Measurements from ENCODE around the gene CRYBA2. TPM values are rescaled to one million over a fixed set of nuclear protein-coding genes. Genes with fewer than 3 reads are reported as not detected.

Gene CRYBA2
- total RNA-seq, 1 experiment from 2014 or later, result 0.59 TPM

DNA sequence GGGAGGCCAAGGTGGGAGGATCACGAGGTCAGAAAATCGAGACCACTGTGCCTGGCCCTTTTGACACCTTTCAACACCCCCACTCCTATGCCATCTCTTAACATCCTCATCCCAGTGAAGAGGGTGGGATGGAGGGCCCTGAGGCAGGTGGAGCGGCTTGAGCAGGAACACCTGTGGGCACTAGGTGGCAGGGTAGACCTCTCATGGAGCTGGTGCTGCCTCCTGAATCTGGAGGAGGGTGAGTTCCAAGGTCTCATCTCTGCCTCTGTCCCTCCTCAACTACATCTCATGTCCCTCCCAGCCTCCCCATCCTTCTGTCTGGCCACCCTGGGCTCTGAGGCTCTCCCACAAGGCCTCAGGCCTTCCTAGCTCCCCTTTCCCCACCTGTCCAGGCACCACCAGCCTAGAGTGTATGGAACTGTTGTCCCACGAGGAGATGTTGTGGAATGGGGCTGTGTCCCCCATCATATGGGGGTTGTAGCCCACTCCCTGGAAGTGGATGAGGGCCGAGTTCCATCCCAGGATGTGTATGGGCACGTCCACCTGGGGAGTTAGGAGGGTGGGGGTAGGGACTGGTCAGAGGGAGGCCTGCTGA is 17.0 kb upstream of the CRYBA2 start:
- ChIA-PET POLR2A (interaction anchor here (1.0 kb wide), 1 partner anchor 17 kb away, joined by 3 read pairs; no protein-coding TSS in a partner anchor), CTCF (interaction anchor here (0.5 to 1.4 kb wide), 14 partner anchors 8 to 144 kb away, joined by 3 to 26 read pairs (median 4); no protein-coding TSS in a partner anchor)
- TF ChIP-seq CTCF (IDR thresholded peaks at IDR 0.05; ENCODE audit: insufficient read depth in 1 of 2, low read depth in 1 of 2, low read length in 1 of 2, severe bottlenecking in 1 of 2, unreplicated experiment in 1 of 2), result peak; percentile 66 to 83
- no peaks in the 10 kb centered on the region for H3K27me3 ChIP-seq (replicated peaks; ENCODE audit: control insufficient read depth, insufficient read depth, low read length)
- H3K9me3 ChIP-seq, result no peaks in the 10 kb centered on the region
- peaks cover 6% of the 10 kb centered on the region for H3K27me3 Mint-ChIP-seq (ENCODE audit: insufficient read depth, unreplicated experiment)
- BruUV-seq (replicated peaks), result no TSS peak
- no peaks in the 10 kb centered on the region for H3K36me3 Mint-ChIP-seq (ENCODE audit: insufficient read depth, unreplicated experiment)
- no peak overlapping the region for H3K4me3 ChIP-seq (ENCODE audit: low read depth, low read length)
- DNase-seq, result peak; percentile 66 to 73
- H3K4me3 Mint-ChIP-seq (ENCODE audit: unreplicated experiment), result no peak overlapping the region
- intact Hi-C loops (cut with micrococcal nuclease; ENCODE audit: unreplicated experiment), result no loop called here
- H3K4me1 Mint-ChIP-seq (ENCODE audit: low read depth, unreplicated experiment), result peaks cover 6% of the 10 kb centered on the region
- H3K27ac Mint-ChIP-seq (ENCODE audit: unreplicated experiment), result no peak overlapping the region
- no peaks in the 10 kb centered on the region for H3K36me3 ChIP-seq (ENCODE audit: control insufficient read depth, insufficient read depth, low read length)
- H3K4me1 ChIP-seq, result peaks cover 12% of the 10 kb centered on the region
- no peaks in the 10 kb centered on the region for H3K9me3 Mint-ChIP-seq (ENCODE audit: unreplicated experiment)

DNA sequence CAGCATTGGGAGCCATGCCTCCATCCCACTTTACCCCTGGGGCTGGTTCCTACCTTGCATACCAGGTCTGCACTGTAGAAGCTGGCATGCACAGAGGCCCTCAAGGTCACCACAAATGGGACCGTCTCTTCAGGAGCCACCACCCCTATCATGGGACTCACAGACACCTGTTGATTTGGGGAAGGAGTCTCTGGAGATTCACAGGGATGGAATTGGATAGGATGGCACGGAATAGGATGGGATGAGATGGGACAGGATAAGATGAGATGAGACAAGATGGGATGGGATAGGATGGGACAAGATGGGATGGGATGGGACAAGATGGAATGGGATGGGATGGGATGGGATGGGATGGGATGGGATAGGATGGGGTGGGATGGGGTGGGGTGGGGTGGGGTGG is 16.1 kb upstream of the CRYBA2 start:
- H3K4me3 Mint-ChIP-seq (ENCODE audit: unreplicated experiment), result no peak overlapping the region
- intact Hi-C loops (cut with micrococcal nuclease; ENCODE audit: unreplicated experiment), result no loop called here
- CTCF ChIA-PET, result interaction anchor here (1.1 to 2.8 kb wide), 2 partner anchors 20 to 286 kb away, joined by 5 to 18 read pairs; no protein-coding TSS in a partner anchor
- no peaks in the 10 kb centered on the region for H3K36me3 Mint-ChIP-seq (ENCODE audit: insufficient read depth, unreplicated experiment)
- BruUV-seq (replicated peaks), result no TSS peak
- Histone ChIP-seq H3K27me3 (replicated peaks; ENCODE audit: control insufficient read depth, insufficient read depth, low read length) (no peaks in the 10 kb centered on the region), H3K36me3 (ENCODE audit: control insufficient read depth, insufficient read depth, low read length) (no peaks in the 10 kb centered on the region), H3K4me3 (ENCODE audit: low read depth, low read length) (no peak overlapping the region), H3K9me3 (no peaks in the 10 kb centered on the region), H3K4me1 (peaks cover 12% of the 10 kb centered on the region)
- no peak for DNase-seq
- POLR2A ChIA-PET, result no interaction called here
- H3K27ac Mint-ChIP-seq (ENCODE audit: unreplicated experiment), result no peak overlapping the region
- H3K9me3 Mint-ChIP-seq (ENCODE audit: unreplicated experiment), result no peaks in the 10 kb centered on the region
- peaks cover 6% of the 10 kb centered on the region for H3K4me1 Mint-ChIP-seq (ENCODE audit: low read depth, unreplicated experiment)
- peaks cover 7% of the 10 kb centered on the region for H3K27me3 Mint-ChIP-seq (ENCODE audit: insufficient read depth, unreplicated experiment)
- no peak for TF ChIP-seq CTCF (IDR thresholded peaks at IDR 0.05; ENCODE audit: insufficient read depth in 1 of 2, low read depth in 1 of 2, low read length in 1 of 2, severe bottlenecking in 1 of 2, unreplicated experiment in 1 of 2)

GRCh38 chr2:219003979-219004378 is 10.8 kb upstream of the CRYBA2 start:
- BruUV-seq (replicated peaks), result no TSS peak
- H3K9me3 Mint-ChIP-seq (ENCODE audit: unreplicated experiment), result no peaks in the 10 kb centered on the region
- H3K36me3 ChIP-seq (ENCODE audit: control insufficient read depth, insufficient read depth, low read length), result no peaks in the 10 kb centered on the region
- ChIA-PET POLR2A (no interaction called here), CTCF (interaction anchor here (2.2 kb wide), 1 partner anchor 10 kb away, joined by 8 read pairs; no protein-coding TSS in a partner anchor)
- H3K27ac Mint-ChIP-seq (ENCODE audit: unreplicated experiment), result no peak overlapping the region
- H3K4me3 Mint-ChIP-seq (ENCODE audit: unreplicated experiment), result peak overlapping the region; percentile 79
- H3K27me3 ChIP-seq (replicated peaks; ENCODE audit: control insufficient read depth, insufficient read depth, low read length), result no peaks in the 10 kb centered on the region
- peaks cover 37% of the 10 kb centered on the region for H3K4me1 ChIP-seq
- H3K4me1 Mint-ChIP-seq (ENCODE audit: low read depth, unreplicated experiment), result peaks cover 15% of the 10 kb centered on the region
- H3K36me3 Mint-ChIP-seq (ENCODE audit: insufficient read depth, unreplicated experiment), result no peaks in the 10 kb centered on the region
- H3K27me3 Mint-ChIP-seq (ENCODE audit: insufficient read depth, unreplicated experiment), result peaks cover 7% of the 10 kb centered on the region
- TF ChIP-seq CTCF (IDR thresholded peaks at IDR 0.05; ENCODE audit: insufficient read depth in 1 of 2, low read depth in 1 of 2, low read length in 1 of 2, severe bottlenecking in 1 of 2, unreplicated experiment in 1 of 2), result no peak
- no peak for DNase-seq
- intact Hi-C loops (cut with micrococcal nuclease; ENCODE audit: unreplicated experiment), result loop anchor here (2.0 to 5.0 kb wide), 2 partner anchors 53 to 67 kb away; no protein-coding TSS in a partner anchor
- H3K9me3 ChIP-seq, result no peaks in the 10 kb centered on the region
- no peak overlapping the region for H3K4me3 ChIP-seq (ENCODE audit: low read depth, low read length)
